Measurements from ENCODE around the gene NEO1.

The NEO1 gene

DNA sequence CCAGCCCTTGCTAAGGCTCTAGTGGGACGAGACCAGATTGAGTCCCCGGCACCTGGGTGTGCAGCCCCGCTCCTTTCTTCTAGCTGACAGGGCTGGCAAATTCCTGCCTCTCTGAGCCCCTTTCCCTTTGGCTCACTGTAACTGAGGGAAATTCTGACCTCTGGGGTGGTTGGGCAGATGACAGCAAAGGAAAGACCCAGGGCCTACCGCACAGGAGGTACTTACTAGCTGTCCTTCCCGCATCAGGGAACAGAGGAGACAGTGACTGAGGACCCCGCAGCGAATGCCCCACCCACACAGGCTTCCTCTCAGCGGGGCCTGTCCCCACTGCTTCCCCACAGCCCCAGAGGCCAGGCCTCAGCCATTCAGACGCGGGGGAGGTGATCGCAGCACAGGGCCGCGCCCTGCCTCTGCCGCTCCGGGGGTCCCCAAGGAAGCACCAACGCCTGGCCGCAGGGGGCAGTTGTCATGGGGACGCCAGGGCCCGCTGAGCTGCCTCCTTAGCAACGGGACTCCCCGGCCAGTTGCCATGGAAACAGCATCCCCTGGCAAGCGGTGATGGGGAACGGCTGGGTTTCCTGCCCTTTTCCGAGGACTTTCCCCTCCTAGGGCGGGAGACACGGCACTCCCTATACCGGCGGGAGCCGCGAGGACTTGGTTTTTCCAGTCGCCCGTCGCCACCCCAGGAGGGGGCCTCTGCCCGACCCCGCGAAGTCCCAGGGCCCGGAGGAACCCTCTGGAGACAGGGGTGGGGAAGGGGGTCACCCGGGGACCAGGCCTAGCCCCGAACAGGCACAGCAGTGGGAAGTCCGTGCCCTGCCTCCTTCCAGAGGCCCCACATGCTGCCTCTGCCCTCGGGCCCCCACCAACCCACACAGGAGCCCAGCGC is 266.4 kb downstream of the NEO1 start:
- TF ChIP-seq, protein P1, sequence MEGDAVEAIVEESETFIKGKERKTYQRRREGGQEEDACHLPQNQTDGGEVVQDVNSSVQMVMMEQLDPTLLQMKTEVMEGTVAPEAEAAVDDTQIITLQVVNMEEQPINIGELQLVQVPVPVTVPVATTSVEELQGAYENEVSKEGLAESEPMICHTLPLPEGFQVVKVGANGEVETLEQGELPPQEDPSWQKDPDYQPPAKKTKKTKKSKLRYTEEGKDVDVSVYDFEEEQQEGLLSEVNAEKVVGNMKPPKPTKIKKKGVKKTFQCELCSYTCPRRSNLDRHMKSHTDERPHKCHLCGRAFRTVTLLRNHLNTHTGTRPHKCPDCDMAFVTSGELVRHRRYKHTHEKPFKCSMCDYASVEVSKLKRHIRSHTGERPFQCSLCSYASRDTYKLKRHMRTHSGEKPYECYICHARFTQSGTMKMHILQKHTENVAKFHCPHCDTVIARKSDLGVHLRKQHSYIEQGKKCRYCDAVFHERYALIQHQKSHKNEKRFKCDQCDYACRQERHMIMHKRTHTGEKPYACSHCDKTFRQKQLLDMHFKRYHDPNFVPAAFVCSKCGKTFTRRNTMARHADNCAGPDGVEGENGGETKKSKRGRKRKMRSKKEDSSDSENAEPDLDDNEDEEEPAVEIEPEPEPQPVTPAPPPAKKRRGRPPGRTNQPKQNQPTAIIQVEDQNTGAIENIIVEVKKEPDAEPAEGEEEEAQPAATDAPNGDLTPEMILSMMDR (IDR thresholded peaks at IDR 0.05) = no peak
- TF ChIP-seq ZFX (IDR thresholded peaks at IDR 0.05; ENCODE audit: borderline replicate concordance) = no peak
- no peak overlapping the region for H3K27ac ChIP-seq

- TF ChIP-seq, protein P1 (IDR thresholded peaks at IDR 0.05) = no peak
- no peak for TF ChIP-seq ZFX (IDR thresholded peaks at IDR 0.05; ENCODE audit: borderline replicate concordance)
- no peak overlapping the region for H3K27ac ChIP-seq
Observed at GRCh38 chr15:73319460-73320245, 267.4 kb downstream of the NEO1 start.

GRCh38 chr15:73320619-73321180 is 268.4 kb downstream of the NEO1 start:
- TF ChIP-seq ZFX (IDR thresholded peaks at IDR 0.05; ENCODE audit: borderline replicate concordance) = no peak
- TF ChIP-seq, protein P1 (IDR thresholded peaks at IDR 0.05) = no peak

DNA sequence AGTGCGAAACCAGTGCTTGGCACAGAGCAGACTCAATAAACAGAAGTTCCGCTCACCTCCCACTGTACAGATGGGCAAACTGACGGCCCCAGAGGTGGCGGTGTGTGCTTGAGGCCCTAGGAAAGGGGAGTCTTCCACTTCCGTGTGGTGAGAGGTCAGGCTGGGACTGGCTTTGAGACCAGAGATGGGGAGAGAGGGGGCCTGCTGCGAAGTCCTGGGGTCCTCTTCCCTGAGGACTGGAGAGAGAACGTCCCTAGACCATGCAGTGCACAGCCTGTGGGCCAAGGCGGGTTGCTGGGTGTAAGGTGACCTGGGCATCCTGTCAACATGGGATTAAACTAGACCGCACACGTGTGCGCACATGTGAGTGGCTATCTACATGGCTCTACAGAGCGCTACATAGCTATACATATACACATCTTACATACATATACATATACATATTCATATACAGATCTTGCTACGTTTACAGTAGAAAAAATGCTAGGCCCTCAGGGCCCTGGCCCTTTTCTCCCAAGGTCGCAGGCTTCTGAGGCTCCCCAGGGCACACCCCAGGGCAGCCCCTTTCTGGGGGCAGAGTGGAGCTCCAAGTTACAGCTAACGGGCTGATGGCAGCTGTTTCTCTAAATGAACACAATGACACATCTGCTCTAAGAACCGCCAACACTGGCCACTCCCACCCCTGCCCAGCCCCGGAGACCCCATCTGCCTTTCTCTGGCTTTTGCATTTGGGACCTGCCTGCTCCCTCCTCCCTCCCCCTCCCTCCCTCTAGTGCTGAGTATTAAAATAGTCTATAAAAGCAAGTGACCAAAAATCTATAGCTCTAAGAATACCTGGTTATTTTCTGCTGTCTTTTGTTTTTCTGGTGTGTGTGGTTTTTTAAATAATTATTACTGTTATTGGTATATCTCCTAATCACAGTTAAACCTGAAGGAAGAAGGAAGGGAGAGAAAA is 269.5 kb downstream of the NEO1 start:
- H3K27ac ChIP-seq = no peak overlapping the region
- TF ChIP-seq, protein P1 (IDR thresholded peaks at IDR 0.05) = no peak
- TF ChIP-seq ZFX (IDR thresholded peaks at IDR 0.05; ENCODE audit: borderline replicate concordance) = no peak

More at GRCh38 chr15:73320619-73321180, 268.4 kb downstream of the NEO1 start:
- no peak overlapping the region for H3K27ac ChIP-seq

DNA sequence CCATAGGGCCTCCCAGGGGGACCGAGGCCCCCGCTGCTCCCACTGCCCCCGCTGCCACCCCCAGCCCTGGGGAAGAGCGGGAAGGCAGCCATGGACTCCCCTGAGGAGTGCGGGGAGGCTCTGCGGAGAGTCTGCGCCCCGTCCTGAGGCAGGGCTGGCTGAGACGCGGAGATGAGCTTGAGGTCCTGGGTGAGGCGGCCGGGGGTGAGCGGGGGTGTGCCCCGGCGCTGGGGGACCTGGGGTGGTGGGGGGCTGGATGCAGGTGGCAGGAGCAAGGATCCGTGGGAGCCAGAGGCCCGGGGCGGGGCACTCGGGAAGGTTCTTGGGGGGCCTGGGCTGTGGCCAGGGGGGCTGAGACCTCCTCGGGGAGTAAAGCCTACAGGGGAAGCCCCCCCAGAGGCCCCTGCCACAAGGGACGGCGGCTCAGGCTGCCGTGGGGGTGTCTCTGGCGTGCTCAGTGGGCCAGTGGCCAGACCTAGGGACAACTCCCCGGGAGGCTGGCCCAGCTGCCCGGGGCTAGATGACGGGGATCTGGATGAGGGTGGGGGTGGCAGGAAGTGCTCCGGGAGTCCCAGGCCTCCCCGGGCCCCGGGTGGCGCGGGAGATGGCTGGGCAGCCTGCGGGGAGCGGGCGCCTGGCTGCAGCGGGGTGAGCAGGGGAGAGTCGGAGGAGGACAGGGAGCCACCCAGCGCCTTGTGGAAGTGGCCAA is 270.6 kb downstream of the NEO1 start:
- TF ChIP-seq, protein P1 (IDR thresholded peaks at IDR 0.05) = no peak
- TF ChIP-seq ZFX (IDR thresholded peaks at IDR 0.05; ENCODE audit: borderline replicate concordance) = no peak
- no peak overlapping the region for H3K27ac ChIP-seq

DNA sequence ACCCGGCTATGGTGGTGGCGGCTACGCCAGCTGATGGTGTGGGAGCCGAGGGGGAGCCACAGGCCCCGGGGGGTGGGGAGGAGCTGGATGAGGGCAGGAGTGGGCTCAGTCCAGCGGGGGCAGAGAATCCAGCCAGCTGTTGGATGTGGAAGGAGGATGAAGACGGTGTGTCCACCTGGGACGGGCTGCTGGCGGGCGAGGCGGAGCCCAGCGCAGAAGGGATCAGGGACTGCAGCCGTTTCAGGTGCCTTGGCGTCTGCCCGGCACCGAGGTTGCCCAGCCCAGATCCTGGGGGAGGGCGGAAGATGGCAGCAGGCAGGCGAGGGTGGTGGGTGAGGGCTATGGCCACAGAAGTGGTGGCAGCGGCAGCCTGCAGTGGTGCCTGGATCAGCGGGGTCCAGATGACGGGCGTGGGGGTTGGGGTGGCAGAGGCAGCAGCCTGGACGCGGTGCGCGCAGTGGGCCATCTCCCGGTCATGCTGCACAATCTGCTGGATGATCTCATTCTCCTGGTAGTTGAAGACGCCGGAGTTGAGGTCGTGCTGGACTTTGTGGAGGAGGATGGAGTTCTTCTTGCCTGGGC is 271.2 kb downstream of the NEO1 start:
- no peak for TF ChIP-seq ZFX (IDR thresholded peaks at IDR 0.05; ENCODE audit: borderline replicate concordance)
- TF ChIP-seq, protein P1 (IDR thresholded peaks at IDR 0.05) = no peak

More for the DNA sequence above, 271.2 kb downstream of the NEO1 start:
- H3K27ac ChIP-seq = no peak overlapping the region
